DMS53 treated with DMSO at 0.1 percent for 48 hours (cell line): ENCODE measurements around the gene RBM22.
"Not testable (repeated sequence)": the region's sequence is repeated elsewhere in the genome, so short reads cannot be mapped to it uniquely, and the experiment has no call there.

ENCODE experiments used
- DNase-seq: peaks from one replicate; lab custom pipeline; 2025; ENCODE audit not compliant: unreplicated experiment; lab: John Stamatoyannopoulos, UW

Gene RBM22

DNA sequence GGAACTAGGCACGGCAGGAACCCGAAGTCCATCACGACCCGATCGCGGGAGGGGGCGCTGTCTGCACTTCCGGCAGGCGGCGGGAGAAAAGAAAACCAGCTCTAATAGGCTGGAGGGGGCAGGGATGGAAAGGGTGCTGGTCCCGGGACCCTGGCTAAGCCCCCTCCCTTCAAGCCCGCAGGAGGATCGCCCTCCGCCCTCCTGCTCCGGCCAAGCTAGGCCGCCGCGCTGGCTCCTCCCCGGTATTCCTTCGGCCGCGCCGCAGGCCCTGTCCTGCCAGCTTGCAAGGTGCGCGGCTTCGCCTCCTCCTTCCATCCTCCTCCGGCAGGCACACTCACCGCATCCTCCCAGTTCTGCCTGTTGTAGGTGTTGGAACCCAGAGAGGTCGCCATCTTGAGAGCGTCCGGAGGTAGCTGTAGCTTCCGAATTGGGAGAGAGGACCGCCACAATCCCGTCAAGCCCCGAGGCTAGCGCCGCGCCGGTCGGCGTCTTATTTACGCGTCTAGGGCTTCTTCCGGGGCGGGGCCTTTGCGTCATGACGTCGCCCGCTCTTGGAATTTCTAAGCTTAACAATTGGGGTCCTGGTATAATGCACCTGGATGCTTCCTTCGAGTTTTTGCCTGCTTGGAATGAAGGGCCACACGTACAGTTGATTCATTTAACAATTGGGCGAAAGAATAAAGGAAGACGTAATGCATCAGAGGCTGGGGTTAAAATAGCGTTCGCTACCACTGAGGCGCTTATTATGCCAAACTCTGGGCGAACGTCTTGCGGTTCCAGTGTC lies at the start of gene RBM22:
TSS of gene RBM22 (minus strand) at position 469 of the 784 bp plus-strand sequence. CDS start at position 392, 77 bp downstream.
- peak; percentile 88 for DNase-seq

DNA sequence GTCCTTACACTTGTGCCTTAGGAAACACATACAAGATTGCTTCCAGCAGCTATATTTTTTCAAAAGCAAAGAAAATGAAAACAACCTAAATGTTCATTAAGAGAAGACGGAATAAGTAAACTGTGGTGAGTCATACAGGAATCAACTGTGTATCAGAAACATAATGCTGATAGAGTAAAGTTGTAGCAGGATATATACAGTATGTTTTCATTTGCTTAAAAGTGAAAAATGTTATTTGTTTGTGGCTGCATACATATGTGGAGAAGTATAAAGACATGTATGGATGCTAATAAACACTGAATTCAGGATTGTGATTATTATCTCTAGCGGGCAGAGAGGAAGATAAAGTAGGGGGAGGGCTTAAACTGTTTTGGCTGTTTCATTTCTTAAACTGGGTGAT lies 49.6 kb upstream of the RBM22 start:
- no peak for DNase-seq

DNA sequence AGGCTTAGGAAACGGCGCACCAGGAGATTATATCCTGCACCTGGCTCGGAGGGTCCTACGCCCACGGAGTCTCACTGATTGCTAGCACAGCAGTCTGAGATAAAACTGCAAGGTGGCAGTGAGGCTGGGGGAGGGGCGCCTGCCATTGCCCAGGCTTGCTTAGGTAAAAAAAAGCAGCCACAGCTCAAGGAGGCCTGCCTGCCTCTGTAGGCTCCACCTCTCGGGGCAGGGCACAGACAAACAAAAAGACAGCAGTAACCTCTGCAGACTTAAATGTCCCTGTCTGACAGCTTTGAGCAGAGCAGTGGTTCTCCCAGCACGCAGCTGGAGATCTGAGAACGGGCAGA lies 42.3 kb upstream of the RBM22 start:
- not testable (repeated sequence) for DNase-seq

DNA sequence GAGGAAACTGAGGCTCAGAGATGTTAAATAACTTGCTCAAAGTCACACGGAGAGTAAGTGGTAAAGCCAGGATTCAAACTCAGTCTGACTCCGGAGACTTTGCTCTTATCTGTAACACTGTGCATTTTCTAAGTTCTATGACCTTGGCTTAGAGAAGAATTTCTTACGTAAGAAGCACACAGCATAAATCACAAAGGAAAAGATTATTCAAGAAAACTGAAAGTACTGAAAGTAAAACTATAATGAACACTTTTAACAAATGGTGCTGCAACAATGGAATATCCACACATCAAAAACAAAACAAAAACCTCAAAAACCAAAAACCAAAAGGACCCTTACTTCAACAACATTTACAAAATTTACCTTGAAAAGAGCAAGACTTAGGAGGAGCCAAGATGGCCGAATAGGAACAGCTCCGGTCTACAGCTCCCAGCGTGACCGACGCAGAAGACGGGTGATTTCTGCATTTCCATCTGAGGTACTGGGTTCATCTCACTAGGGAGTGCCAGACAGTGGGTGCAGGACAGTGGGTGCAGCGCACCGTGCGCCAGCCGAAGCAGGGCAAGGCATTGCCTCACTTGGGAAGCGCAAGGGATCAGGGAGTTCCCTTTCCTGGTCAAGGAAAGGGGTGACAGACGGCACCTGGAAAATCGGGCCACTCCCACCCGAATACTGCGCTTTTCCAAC lies 41.7 kb upstream of the RBM22 start:
- not testable (repeated sequence) for DNase-seq

DNA sequence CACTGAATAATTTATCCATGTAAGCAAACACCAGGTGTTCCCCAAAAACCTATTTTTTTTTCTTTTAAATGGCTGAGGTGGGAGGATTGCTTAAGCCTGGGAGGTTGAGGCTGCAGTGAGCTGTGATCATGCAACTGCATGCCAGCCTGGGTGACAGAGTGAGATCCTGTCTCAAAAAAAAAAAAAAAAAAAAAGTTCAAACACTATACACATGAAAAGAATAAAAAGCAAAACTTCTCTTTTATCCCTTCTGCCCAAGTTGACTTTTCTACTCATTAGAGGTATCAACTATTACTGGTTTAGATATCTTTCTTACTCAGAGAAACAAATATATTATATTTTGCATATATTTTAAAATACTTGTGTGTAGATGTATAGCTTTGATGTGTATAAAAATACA lies 40.1 kb upstream of the RBM22 start:
- no peak for DNase-seq

DNA sequence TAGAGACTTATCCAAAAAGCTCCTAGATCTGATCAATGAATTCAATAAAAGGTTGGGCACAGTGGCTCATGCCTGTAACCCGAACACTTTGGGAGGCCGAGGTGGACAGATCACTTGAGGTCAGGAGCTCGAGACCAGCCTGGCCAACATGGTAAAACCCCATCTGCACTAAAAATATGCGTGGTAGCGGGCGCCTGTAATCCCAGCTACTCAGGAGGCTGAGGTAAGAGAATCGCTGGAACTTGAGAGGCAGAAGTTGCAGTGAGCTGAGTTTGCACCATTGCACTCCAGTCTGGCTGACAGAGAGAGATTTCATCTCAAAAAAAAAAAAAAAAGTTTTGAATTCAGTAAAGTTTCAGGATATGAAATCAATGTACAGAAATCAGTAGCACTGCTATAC lies 38.0 kb upstream of the RBM22 start:
- no peak for DNase-seq

DNA sequence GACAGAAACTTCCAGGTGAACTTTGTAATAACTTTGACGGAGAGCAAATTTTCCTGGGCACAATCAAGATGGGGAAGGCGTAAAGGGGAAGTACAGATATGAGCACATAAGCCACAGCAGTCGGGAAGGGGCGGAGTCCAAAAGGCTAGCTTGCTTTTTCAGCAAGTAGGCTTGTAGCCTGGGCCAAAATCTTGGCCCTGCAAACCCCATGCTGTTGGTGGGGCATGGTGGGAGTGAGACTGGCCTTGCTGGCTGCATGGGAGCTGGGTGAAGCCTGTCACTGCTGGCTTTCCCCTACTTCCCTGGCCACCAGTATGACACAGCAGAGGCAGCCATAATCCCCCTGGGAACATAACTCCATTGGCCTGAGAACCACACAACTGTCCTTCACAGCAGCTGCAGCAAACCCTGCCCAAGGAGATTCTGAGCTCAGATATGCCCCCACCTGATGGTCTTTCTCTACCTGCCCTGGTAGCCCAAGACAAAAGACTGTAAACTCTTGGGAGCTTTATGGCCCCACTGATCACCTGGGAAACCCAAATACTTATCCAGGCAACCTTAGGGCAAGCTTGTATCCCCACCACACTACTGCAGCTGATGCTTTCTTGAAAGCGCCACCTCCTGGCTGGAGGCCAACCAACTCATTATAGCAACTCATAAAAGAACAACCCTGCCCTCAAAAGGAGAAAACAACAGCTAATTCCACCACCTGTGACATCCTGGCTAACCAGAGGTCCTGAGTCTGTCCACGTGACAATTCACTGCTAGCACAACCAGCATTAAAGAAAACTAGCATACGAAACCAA lies 33.9 kb upstream of the RBM22 start:
- no peak for DNase-seq

DNA sequence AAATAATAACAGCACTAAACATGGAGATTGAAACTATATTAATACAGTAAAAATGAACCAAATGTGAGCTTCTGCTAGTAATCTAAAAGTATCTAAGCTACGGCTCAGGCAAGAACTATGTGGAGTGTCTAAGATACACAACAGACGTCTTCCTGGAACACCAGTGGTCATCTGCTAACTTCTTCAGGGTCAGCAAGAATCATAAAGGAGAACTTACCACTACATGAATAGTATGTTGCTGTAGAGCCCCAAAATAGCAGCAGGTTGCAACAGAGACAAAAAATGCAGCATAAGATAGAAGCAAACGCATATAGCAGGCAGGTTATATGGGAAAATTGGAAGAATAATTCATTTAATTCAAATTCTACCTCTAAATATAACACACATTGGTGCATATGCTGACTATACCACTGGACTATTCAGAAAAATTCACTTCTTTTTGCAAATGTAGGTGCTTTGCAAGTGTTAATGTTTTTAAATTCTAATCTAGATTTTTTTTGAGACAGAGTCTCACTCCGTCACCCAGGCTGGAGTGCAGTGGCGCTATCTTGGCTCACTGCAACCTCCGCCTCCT lies 30.9 kb upstream of the RBM22 start:
- DNase-seq = no peak

DNA sequence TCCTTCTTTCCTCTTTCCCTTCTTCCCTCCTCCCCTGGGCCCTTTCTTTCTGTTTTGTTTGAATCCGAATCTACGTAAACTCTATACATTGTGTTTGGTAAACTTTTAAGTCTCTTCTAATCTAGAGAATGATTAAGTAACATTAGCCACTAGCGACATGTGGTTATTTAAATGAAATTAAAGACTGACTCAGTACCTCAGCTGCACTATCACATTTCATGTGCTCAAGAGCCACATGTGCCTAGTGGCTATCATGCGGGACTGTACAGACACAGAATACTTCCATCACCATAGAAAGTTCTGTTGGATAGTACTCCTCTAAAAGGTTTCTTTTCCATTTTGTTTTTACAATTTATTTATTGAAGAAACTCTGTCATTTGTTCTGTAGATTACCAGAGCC lies 29.0 kb upstream of the RBM22 start:
- no peak for DNase-seq

DNA sequence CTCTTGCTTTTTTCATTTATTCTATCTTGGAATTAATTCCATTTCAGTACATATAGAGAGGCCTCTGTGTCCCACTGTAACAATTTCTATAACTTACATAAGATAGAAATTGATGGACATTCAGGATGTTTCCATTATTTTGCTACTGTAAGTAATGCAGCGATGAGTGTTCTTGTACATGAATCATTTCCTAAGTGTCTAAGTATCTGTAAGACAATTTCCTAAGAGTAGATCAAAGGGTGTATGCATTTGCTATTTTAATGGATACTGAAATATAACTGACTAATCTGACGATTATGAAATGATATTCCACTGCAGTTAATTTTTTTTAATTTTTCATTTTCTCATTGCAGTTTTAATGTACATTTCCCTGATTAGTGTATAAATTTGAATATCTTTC lies 23.0 kb upstream of the RBM22 start:
- no peak for DNase-seq

DNA sequence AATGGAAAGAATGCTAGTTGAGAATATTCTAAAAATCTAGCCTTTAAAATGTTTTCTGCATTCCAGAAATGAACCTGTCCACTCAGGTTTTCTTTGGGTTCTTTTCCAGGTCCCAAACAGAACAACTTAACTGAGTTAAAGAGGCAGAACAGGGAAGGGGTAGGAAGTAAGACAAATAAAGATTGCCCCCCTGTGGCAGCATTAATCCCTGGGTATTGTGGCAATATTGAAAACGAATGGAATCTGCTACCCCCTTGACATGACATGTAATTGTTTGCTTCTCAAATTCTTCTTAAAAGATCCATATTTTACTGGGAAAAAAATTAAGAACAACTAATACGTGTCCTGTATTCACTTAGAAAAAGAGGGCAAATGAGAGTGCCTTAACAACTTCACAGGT lies 9.3 kb upstream of the RBM22 start:
- no peak for DNase-seq

DNA sequence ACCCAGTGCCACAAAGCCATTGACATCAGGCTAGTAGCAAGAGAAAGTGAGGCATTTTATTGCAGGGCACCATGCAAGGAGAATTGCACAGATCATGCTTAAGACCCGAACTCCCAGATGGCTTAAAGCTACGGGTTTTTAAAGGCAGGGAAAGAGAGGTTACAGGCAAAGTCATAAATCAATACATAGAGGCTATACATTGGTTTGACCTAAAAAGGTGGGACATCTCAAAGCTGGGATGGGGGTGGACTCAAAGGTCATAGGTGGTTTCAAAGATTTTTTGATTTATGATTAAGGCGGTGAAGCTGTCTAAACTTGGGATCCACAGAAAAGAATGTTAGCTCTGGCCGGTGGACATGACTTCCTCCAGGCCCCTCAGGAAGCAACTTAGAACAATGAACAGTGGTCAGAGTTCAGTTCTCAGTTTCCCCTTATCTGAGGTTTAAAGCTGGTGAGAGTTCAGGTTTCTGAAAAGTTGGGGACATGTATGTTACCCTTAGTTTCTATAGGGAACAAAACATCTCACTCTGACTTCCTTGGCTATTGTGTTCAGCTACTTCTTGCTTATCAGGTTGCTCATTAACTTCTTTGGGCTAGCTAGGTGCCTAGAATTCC lies 6.0 kb upstream of the RBM22 start:
- no peak for DNase-seq

DNA sequence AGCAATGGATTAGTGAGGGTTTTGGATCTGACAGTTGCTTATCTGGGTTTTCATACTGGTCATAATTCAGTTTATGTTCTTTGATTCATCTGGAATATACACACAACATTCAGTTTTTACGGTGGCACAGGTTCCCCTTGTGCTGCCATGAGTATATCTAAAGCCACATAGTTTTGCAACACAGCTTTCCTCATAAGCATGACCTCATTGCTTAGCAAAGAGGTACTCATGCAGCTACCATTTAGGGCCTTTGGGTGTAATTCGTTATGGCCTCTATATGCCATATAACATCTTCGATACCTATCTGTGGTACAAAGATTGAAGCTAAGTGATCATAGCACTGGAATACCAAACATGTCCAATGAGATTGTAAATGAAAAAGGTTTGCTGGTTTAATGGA lies 2.9 kb upstream of the RBM22 start:
- DNase-seq = no peak

DNA sequence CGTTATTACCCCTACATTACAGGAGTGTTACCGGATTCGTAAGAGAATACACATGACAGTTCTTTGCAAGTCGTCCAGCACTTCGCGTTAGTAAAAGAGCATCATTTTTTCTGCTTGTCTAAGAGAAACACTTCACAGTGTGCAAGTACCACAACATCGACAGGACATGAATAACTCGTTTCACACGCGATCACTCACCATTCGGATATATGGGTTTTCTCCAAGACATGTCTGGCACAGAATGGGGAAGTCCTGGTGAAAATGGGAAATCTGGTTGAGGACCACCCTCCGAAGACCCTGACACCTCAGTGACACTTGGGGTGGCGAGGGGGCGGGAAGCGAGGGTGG lies 642 bp downstream of the RBM22 start:
- DNase-seq = no peak

DNA sequence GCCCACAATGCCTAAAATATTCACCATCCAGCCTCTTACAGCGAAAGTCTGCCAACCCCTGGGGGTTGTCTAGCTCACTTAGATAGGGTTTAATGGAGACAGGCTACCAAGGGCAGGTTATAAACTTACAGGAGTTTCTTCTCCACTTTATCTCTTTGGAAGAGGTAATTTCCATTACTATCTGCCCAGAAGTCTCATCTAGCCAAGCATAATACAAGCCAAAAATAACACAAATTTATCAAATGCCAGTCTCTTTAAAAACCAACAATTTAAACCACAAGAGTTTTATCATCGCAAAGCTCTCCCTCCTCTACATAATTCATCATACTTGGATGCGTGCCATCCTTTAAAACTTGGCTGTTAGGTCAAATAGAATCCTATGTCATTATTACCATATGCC lies 6.2 kb downstream of the RBM22 start:
- no peak for DNase-seq

DNA sequence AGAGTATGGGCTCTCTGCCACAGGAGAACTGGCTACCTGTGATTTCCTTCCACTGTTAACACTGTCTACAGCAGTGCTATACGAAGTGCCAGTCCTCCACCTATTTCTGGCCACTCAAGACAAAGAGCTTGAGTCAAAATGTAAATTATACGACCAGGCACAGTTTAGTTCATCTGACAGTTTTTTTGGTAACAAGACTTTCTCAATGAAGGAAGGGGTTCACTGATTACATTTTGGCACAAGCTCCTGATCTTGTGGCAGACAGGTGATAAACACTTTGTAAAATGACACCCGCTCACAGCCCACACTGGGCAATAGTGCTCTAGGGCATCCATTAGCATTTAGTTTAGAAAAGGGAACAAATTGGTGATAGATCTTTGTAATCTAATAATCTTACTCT lies 8.6 kb downstream of the RBM22 start:
- DNase-seq = no peak

DNA sequence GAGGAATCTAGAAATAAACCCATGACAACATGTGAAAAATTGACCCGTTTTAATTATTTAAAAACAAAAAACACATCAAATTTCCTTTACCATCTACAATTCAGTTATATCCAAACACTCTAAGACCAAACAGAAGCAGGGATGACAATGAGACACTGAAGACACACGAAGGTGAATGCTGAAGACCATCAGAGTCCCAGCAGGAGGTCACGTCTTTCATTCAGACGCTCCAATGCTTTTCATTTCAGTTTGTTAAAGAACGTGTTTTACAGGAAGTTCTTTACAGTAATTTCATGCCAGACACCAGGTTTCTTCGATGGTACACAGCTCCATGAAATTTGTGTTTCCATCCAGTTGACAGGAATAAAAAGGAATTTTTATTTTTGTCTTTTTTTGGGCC lies 10.1 kb downstream of the RBM22 start:
- no peak for DNase-seq

DNA sequence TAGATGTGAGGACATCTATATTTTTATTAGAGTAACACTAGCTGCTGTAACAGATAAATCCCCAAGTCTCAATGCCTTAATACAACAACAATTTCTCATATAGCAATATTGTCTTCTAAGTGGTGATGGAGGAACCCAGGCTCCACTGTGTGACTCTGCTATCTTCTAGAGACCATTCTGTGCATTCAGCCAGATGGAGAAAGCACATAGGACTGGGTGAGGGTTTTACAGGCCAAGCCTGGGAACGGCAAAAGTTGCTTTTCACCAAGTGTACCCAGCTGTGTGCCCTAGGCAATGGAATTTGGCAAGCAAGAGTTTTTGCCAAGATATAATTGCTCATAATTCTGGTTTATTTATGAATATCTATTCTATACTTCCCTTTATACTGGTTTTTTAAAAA lies 11.7 kb downstream of the RBM22 start:
- DNase-seq = no peak

DNA sequence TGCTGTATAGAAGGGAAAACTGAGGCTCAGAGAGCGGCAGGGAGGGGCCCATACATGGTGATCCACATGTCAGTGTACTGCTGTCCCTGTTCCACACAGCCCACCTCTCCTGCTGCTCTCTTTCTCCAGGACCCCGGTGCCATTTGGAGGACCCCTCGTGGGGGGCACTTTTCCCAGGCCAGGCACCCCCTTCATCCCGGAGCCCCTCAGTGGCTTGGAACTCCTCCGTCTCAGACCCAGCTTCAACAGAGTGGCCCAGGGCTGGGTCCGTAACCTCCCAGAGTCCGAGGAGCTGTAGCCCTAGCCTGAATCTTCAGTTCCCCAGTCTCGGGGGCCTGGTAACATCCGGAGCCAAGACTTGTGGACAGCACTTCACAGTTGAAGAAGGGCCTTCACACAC lies 24.3 kb downstream of the RBM22 start:
- no peak for DNase-seq

DNA sequence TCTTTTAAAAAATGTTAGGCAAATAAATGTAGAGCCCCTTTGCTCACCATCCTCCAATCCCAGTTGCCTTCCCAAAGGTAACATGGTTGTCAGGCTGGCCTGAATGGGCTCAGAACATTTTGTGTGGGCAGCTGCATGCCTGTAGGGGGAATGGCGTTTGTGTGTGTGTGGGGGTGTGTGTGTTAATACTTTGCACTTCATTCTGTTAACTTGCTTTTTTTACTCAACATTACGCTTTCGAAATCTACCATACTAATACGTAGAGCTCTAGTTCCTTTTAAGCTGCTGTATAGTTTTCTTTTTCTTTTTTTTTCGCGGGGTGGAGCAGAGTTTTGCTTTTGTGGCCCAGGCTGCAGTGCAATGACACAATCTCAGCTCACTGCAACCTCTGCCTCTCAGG lies 25.8 kb downstream of the RBM22 start:
- DNase-seq = no peak

DNA sequence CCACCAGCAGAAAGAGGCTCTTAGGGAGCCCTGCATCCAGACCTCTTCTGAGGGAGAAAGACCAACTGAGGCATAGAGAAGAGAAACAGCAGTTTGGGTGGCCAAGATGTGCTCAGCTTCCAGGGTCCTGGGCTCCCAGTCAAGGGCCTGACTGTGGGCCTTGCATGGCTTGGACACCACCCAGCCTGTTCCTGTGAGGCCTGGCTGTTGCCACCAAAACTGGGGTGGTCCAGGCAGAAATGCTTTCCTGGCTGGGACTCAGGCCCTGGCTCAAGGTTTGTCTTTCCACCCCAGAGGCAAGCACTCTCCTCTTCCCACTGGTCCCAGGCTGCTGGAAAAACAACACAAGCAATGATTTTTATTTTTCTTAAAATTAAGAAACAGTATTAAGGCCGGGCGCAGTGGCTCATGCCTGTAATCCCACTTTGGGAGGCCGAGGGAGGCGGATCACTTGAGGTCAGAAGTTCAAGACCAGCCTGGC lies 26.5 kb downstream of the RBM22 start:
- DNase-seq = no peak
